GM18505 (cell line): Measurements from ENCODE around the gene TFAP2D.

Source experiments
- ATAC-seq: cut with Tn5 transposase; IDR thresholded peaks from one replicate; pipeline ENCODE4 v1.9.1; 2021; ENCODE audit not compliant: unreplicated experiment
- POLR2A ChIP-seq: IDR thresholded peaks from 4 replicates; pipeline ENCODE4 v1.6.1; 2011; ENCODE audit warnings: borderline replicate concordance; ENCODE audit not compliant: insufficient read depth, insufficient read length; ENCODE audit errors: extremely low read depth

Gene TFAP2D

GRCh38 chr6:50713226-50713625, at the start of gene TFAP2D:
Gene TFAP2D, plus strand, starts transcription at chr6:50713526. Its CDS starts 530 bp downstream, at chr6:50714056.
- no peak for TF ChIP-seq POLR2A
- ATAC-seq, result no peak

GRCh38 chr6:50663806-50664205, 49.5 kb upstream of the TFAP2D start:
- no peak for ATAC-seq
- no peak for TF ChIP-seq POLR2A

- no peak for TF ChIP-seq POLR2A
- ATAC-seq, result no peak
Measured at GRCh38 chr6:50666089-50666488, 47.2 kb upstream of the TFAP2D start.

GRCh38 chr6:50681213-50681824, 32.0 kb upstream of the TFAP2D start:
- no peak for ATAC-seq
- no peak for TF ChIP-seq POLR2A

DNA sequence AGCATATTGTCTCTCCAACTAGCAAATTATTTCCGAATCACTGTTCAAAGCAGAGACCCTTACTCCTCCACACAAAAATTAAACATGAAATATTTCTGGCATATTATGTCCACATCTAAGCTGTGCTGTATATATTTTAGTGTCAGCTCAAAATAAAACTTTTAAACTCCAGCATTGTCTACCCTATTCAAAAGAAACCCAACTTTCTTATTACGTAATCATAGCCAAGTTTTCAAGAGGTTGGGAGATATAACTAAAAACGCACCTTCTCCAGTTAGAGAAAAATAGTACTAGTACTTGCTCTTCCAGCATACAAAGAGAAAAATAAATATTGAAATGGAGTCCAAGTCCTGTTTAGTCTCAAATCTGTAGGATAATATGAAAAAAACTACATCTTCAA, 24.1 kb upstream of the TFAP2D start:
- no peak for TF ChIP-seq POLR2A
- ATAC-seq, result no peak

GRCh38 chr6:50691814-50692495, 21.4 kb upstream of the TFAP2D start:
- no peak for ATAC-seq
- TF ChIP-seq POLR2A, result no peak

GRCh38 chr6:50698546-50698945, 14.8 kb upstream of the TFAP2D start:
- ATAC-seq, result no peak
- no peak for TF ChIP-seq POLR2A

DNA sequence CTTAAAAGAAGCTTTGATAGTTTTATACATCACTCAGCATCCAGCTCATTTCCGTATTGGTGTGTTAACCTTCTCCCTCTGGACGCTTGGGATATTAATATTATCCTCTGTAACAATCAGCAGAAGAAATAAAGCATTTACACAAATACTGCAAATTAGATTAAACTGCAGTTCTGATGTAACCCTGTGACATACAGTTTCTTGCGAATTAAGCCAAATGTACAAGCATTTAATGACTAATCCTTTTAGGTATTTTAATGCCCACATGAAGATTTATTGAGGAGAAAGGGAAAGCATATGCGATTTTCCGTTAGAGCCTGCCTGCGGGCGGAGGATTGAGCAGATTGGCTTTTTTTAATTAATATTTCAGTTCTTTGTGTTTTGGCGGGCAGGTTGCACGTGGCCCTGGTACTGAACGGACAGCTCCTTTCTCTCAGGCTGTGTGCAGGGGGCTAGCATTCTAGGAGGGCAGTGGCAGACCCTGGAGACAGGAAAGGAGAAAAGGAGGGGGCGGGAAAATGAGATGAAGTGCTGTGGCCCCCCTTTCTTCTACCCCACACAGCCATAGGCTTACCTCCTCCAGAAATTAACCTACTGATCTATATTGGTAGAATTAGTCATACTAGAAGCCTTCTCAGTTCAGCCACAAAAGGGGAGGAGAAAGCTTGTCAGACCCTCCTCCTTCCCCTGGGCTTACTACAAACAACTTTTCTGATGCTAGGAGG, 14.1 kb upstream of the TFAP2D start:
- no peak for ATAC-seq
- TF ChIP-seq POLR2A, result no peak

DNA sequence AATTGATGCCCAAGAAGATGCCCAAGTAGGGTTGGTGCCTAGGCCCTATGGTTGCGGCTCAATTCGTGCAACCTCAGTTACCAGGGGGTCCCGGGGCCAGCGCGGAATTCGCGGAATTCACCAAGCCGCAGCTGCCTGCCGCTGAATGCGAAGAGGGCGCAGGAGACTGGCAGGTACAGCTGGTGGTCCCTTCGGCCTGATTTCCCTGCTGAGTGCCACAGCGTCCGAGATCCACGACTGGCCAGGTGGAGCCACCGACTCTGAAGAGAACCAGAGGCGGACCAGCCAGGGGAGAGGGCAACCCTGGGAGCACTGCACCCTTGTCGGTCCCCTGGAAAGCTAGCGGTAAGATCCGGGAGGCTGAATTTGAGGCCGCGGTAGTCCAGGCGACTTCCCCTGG, 6.8 kb upstream of the TFAP2D start:
- no peak for ATAC-seq
- no peak for TF ChIP-seq POLR2A

DNA sequence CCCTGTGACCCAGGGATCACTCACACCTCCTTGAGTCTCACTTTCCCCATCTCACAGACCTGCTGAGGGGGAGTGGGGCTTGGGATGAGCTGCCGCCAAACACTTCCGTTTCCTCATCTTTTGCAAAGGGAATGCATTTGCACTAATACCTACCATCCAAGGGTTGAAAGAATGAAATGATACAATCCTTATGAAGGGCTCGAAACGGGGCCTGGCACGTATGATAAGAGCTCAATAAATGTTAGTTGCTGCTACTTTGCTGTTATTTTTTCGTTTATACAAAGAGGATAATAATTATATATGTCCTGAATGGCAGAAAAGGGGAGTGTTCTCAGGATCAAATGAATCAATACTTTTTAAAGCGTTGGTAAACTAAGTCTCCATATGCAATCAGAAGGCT, 6.1 kb upstream of the TFAP2D start:
- ATAC-seq, result no peak
- no peak for TF ChIP-seq POLR2A

GRCh38 chr6:50707652-50708300, 5.5 kb upstream of the TFAP2D start:
- no peak for ATAC-seq
- TF ChIP-seq POLR2A, result no peak

GRCh38 chr6:50708664-50709365, 4.5 kb upstream of the TFAP2D start:
- no peak for ATAC-seq
- TF ChIP-seq POLR2A, result no peak

GRCh38 chr6:50709366-50709734, 4.0 kb upstream of the TFAP2D start:
- no peak for TF ChIP-seq POLR2A
- no peak for ATAC-seq
